HG03520 (cell line): Measurements from ENCODE around the gene GLTPD2.
"Not testable (repeated sequence)": the region's sequence is repeated elsewhere in the genome, so short reads cannot be mapped to it uniquely, and the experiment has no call there.

Experiments
- ATAC-seq: cut with Tn5 transposase; IDR thresholded peaks from one replicate; pipeline ENCODE4 v1.9.1; 2021; ENCODE audit warnings: mild to moderate bottlenecking, moderate library complexity; ENCODE audit not compliant: unreplicated experiment

GLTPD2 gene

GRCh38 chr17:4807605-4808377, 19.0 kb downstream of the GLTPD2 start:
- ATAC-seq, result no peak

GRCh38 chr17:4808378-4808767, 19.6 kb downstream of the GLTPD2 start:
- no peak for ATAC-seq

- ATAC-seq, result no peak
Observed at GRCh38 chr17:4810696-4811290, 22.0 kb downstream of the GLTPD2 start.

GRCh38 chr17:4811471-4811870, 22.7 kb downstream of the GLTPD2 start:
- ATAC-seq, result no peak

- no peak for ATAC-seq
Observed at GRCh38 chr17:4812690-4813089, 23.9 kb downstream of the GLTPD2 start.

GRCh38 chr17:4815043-4815675, 26.4 kb downstream of the GLTPD2 start:
- no peak for ATAC-seq

- ATAC-seq, result no peak
Observed at GRCh38 chr17:4816826-4817225, 28.1 kb downstream of the GLTPD2 start.

- no peak for ATAC-seq
Observed at GRCh38 chr17:4818276-4818675, 29.5 kb downstream of the GLTPD2 start.

GRCh38 chr17:4822835-4823234, 34.1 kb downstream of the GLTPD2 start:
- no peak for ATAC-seq

GRCh38 chr17:4823373-4824089, 34.8 kb downstream of the GLTPD2 start:
- no peak for ATAC-seq

GRCh38 chr17:4827399-4827798, 38.6 kb downstream of the GLTPD2 start:
- no peak for ATAC-seq

- not testable (repeated sequence) for ATAC-seq
Observed at GRCh38 chr17:4832829-4833177, 44.0 kb downstream of the GLTPD2 start.

GRCh38 chr17:4833178-4833940, 44.6 kb downstream of the GLTPD2 start, which contains the start of gene MINK1:
MINK1 (plus strand) TSS chr17:4833340; CDS start chr17:4833584, 244 bp downstream.
- ATAC-seq, result peak; percentile 91

- ATAC-seq, result no peak
Observed at GRCh38 chr17:4833941-4834680, 45.3 kb downstream of the GLTPD2 start.

GRCh38 chr17:4834681-4835020, 45.9 kb downstream of the GLTPD2 start:
- ATAC-seq, result no peak

GRCh38 chr17:4836221-4836620, 47.5 kb downstream of the GLTPD2 start:
- ATAC-seq, result no peak

- no peak for ATAC-seq
Observed at GRCh38 chr17:4837471-4838308, 48.9 kb downstream of the GLTPD2 start.

GRCh38 chr17:4838309-4838785, 49.6 kb downstream of the GLTPD2 start:
- no peak for ATAC-seq

GRCh38 chr17:4839221-4839620, 50.5 kb downstream of the GLTPD2 start:
- no peak for ATAC-seq
